Stomach smooth muscle (tissue), 2 donors: ENCODE data around the gene SGMS1.

Experiments
- H3K27ac ChIP-seq: one replicate; pipeline ENCODE4 v1.7.0; 2013; ENCODE audit warnings: mild to moderate bottlenecking, low read length, inconsistent platforms
- H3K27me3 ChIP-seq, 2 donors: one replicate each; pipeline ENCODE4 v1.7.0; 2013; ENCODE audit warnings: low read length in 2 of 2; ENCODE audit not compliant: insufficient read depth in 2 of 2, control insufficient read depth in 1 of 2
- H3K36me3 ChIP-seq, 2 donors: one replicate each; pipeline ENCODE4 v1.7.0; 2013; ENCODE audit warnings: low read length in 2 of 2; ENCODE audit not compliant: control insufficient read depth in 2 of 2, insufficient read depth in 2 of 2
- H3K4me1 ChIP-seq: one replicate; pipeline ENCODE4 v1.7.0; 2013; ENCODE audit warnings: low read length; ENCODE audit not compliant: control insufficient read depth, insufficient read depth
- H3K4me3 ChIP-seq, 2 donors: one replicate each; pipeline ENCODE4 v1.7.0; 2013; ENCODE audit warnings: low read length in 2 of 2
- H3K9ac ChIP-seq, 2 donors: one replicate each; pipeline ENCODE4 v1.7.0; 2013; ENCODE audit warnings: low read length in 2 of 2, mild to moderate bottlenecking in 1 of 2
- H3K9me3 ChIP-seq, 2 donors: one replicate each; pipeline ENCODE4 v1.7.0; 2013; ENCODE audit warnings: low read length in 2 of 2; ENCODE audit not compliant: control insufficient read depth in 2 of 2
- donor health status: healthy.
- donor health status: Pancreatic carcinoma.

Gene SGMS1

DNA sequence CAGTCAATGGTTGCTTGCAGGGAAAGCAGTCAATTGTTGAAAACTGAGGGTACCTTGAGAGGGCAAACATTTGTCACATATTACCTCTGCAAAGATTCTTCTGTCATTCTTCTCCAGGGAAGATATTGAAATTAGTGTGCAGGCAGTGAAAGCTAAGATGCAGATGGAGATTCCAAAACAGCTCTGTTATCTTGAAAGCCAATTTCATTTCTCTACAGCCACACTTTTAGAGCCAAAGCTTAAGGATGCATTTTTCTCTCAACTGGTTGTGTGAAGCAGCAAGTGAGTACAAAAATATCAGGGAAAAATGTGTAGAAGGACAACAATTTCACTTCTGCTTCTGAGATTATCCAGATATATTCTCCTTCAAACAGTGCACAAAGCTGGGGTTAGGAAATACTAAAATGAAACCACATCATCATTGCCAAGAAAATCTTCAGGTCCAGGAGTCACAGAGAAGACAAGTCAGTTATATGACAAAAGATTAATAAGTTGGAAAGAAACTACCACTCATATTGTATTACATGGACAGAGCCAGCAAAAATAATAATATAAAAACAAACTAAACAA is 16.3 kb downstream of the SGMS1 start:
- Histone ChIP-seq H3K4me1 (peaks cover 33% of the 10 kb centered on the region), H3K9me3 (no peaks in the 10 kb centered on the region), H3K36me3 (no peaks in the 10 kb centered on the region), H3K27ac (no peak overlapping the region), H3K27me3 (no peaks in the 10 kb centered on the region), H3K4me3 (peak overlapping the region in 1 of 2 donors; percentile 41), H3K9ac (no peak overlapping the region)

DNA sequence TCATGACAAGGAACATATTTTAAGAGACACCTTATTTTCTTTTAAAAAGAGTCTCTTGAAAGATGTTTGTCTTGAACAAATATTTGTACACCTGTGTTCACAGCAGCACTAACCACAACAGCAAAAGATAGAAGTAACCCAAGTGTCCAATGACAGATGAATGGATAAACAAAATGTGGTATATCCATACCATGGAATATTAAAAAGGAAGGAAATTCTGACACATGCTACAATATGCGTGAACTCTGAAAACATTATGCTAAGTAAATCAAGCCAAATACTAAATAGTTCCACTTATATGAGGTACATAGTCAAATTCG is 17.8 kb downstream of the SGMS1 start:
- no peak overlapping the region for H3K27ac ChIP-seq
- H3K4me1 ChIP-seq = peaks cover 25% of the 10 kb centered on the region
- H3K9ac ChIP-seq = no peak overlapping the region
- peak overlapping the region in 1 of 2 donors; percentile 8 for H3K4me3 ChIP-seq
- no peaks in the 10 kb centered on the region for H3K36me3 ChIP-seq
- H3K9me3 ChIP-seq = no peaks in the 10 kb centered on the region
- H3K27me3 ChIP-seq = no peaks in the 10 kb centered on the region

DNA sequence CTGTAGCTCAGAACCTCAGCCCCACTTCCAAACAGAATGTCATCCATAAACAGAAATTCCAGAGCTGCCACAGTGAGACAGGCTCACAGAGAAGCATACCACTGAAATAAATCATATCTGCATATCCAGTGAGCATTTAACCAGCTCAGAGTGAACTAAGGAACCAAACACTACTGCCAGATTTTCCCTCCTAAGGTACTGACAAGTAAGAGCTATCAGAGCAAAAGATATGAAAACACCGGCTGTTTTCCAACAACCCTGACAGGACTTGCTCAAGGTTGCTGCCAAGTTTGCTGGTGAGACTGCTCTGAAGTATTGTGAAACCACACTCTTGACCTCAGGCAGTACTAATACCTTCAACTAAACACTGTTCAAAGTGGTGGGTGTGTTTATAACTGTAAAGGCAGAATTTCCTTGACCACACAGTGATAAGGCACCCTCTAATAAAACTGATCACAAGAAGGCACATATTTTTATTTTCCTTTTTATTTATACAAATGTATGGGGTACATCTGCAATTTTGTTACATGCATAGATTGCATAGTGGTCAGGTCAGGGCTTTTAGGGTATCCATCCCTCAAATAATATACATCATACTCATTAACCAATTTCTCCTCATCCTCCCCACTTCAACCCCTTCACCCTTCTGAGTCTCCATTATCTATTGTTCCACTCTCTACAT is 18.3 kb downstream of the SGMS1 start:
- no peaks in the 10 kb centered on the region for H3K9me3 ChIP-seq
- H3K36me3 ChIP-seq = no peaks in the 10 kb centered on the region
- H3K27me3 ChIP-seq = no peaks in the 10 kb centered on the region
- H3K4me1 ChIP-seq = peaks cover 20% of the 10 kb centered on the region
- H3K9ac ChIP-seq = no peak overlapping the region
- peak overlapping the region; percentile 47 for H3K27ac ChIP-seq
- peak overlapping the region; percentile 21 to 36 for H3K4me3 ChIP-seq

DNA sequence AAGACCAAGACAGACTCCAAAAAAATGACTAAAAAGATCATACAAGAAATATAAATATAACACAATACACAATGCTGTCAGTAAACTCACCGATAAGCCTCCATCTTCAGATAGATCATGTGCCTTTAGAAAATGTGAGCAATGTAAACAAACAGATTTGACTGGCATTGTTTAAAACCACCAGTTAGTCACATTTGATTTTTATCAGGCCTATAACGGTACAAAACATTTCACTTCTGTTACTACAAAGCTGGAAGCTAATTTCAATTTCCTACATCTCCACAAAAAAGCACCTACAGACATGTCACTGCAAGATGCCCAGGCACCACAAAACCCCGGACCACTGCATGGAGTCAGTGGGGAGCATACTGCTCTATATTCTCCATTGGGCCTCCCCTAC is 18.9 kb downstream of the SGMS1 start:
- Histone ChIP-seq H3K4me1 (peaks cover 14% of the 10 kb centered on the region), H3K36me3 (no peaks in the 10 kb centered on the region)

DNA sequence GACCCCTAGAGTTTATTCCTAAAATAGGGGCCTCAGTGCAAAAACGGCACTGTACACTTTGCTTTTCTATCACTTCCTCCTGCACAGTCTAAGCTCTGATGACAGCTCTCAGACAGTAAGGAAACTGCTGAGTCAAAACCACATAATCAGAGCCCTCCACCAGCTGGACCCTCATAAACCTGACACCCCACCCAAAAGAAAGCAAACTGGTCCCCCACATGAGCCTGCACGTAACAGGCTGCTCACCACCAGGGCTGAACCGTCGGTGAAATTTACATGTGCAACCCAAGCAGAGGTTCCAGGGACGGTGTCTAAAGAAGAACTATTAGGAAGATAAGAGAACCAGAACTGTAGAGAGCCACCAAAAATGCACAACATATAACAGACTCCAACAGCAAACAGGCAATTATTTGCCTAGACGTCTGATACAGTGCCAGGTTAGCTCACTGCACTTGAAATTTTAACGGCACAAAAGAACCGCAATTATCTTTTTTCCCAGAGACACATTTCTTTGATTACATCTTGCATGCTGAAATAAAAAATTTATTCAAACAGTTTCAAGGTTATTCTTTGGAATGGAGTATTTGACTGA is 19.6 kb downstream of the SGMS1 start:
- Histone ChIP-seq H3K27ac (no peak overlapping the region), H3K4me3 (peak overlapping the region; percentile 38 to 52), H3K27me3 (no peaks in the 10 kb centered on the region), H3K4me1 (peaks cover 12% of the 10 kb centered on the region), H3K9ac (no peak overlapping the region), H3K9me3 (no peaks in the 10 kb centered on the region), H3K36me3 (no peaks in the 10 kb centered on the region)

More for the DNA sequence above, 18.9 kb downstream of the SGMS1 start:
- Histone ChIP-seq H3K4me3 (peak overlapping the region; percentile 21 to 36), H3K9me3 (no peaks in the 10 kb centered on the region), H3K27me3 (no peaks in the 10 kb centered on the region), H3K27ac (peak overlapping the region; percentile 47), H3K9ac (no peak overlapping the region)

DNA sequence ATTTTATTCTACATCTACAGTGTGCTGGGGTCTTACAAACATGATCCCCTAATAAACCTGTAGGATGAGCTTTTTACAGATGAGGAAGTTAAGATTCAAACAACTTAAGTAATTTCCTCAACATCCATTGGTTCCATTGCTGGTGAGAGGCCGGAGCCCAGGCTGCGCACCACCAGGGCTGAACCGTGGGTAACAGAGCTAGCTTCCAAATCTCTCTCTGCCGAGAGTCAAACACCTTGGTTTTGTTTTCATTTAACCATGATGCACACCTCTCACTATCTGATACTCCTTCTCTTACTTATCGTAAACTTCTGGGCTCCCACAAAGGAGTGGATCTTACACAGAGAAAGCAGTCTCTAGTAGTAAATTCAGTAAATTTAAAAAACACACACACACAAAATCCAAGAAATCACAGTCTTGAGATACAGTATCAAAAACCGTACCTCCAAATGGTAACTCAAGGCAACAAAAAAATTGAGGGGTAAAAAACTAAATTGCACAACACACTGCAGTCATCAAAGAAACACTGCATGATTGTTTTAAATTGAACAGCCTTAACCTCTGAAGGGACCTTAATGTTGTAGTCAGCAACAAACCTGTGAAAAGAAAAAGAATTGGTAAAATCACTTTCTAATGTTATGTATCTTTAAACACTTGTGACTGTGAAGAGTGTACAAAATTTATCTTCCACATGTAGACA is 20.5 kb downstream of the SGMS1 start:
- H3K4me1 ChIP-seq = peaks cover 12% of the 10 kb centered on the region
- H3K4me3 ChIP-seq = no peak overlapping the region
- no peaks in the 10 kb centered on the region for H3K27me3 ChIP-seq
- H3K27ac ChIP-seq = peak overlapping the region; percentile 3
- peak overlapping the region in 1 of 2 donors; percentile 18 for H3K9ac ChIP-seq
- H3K36me3 ChIP-seq = no peaks in the 10 kb centered on the region
- no peaks in the 10 kb centered on the region for H3K9me3 ChIP-seq

DNA sequence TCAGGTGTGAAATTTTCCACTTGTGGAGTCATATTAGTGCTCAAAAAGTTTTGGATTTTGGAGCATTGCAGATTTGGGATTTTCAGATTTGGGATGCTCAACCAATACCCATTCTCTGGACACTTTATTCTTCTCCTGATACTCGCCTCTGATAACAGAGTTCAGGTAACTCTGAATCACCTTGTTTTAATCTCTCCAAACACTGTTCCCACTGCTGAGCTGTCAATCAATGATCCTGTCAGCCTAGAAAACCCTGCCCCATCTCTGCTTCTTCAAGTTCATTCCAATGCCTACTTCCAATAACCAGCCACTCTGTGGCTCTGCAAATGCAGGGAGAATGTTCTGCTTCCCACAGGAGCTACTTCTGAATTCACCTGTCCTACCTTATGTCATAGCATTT is 21.8 kb downstream of the SGMS1 start:
- Histone ChIP-seq H3K4me1 (peaks cover 12% of the 10 kb centered on the region), H3K9ac (no peak overlapping the region), H3K27ac (no peak overlapping the region), H3K4me3 (no peak overlapping the region), H3K9me3 (no peaks in the 10 kb centered on the region), H3K27me3 (no peaks in the 10 kb centered on the region), H3K36me3 (no peaks in the 10 kb centered on the region)

DNA sequence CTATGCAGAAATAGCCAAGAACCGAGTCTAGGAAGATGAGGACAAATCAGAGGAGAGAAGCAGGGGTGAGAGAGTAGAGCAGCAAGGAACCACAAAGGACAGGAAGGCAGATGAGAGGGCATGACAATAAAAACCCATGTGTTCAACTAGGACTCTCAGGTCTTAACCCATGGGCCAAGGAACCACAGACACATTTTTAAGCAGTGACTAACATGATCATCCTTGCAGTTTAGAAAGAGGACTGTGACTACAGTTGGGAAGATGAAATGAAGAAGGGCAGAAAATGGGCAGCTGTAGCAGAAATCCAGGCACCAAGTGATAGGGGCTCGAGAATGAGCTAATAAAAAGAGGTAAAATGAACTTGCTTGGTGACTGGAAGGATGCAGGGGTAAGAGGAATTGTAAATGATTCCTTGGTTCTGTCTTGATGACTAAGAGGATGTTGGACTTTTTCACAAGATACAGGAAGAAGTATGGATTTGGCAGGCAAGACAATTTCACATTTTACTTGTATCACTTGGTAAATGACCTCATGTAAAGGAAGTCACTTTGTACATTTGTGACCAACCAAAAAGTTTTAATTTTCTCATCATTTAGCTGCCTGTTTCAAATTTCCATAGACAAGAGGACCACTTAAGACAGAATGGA is 22.8 kb downstream of the SGMS1 start:
- H3K9ac ChIP-seq = no peak overlapping the region
- H3K27ac ChIP-seq = no peak overlapping the region
- H3K4me3 ChIP-seq = no peak overlapping the region
- peaks cover 12% of the 10 kb centered on the region for H3K4me1 ChIP-seq
- H3K27me3 ChIP-seq = no peaks in the 10 kb centered on the region
- no peaks in the 10 kb centered on the region for H3K36me3 ChIP-seq
- no peaks in the 10 kb centered on the region for H3K9me3 ChIP-seq

DNA sequence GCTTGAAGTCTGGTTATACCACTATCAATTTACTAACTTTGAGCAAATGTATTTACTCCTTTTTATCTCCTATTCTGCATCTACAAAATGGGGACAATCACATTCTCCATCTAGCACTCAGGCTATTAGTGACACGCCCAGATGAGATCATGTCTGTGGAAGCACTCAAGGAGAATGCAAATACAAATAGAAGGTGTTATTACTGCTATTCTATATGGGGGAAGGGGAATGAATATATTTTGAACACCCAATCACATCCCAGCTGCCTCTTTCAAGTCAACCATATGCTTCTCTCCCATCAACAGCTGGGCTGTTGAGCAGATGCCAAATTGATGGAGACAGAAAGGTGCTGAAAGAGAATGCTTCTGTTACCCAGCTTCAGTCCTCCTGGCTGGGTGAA is 23.5 kb downstream of the SGMS1 start:
- Histone ChIP-seq H3K4me1 (peaks cover 11% of the 10 kb centered on the region), H3K4me3 (no peak overlapping the region), H3K36me3 (no peaks in the 10 kb centered on the region), H3K27me3 (no peaks in the 10 kb centered on the region), H3K9ac (no peak overlapping the region), H3K27ac (no peak overlapping the region), H3K9me3 (no peaks in the 10 kb centered on the region)

DNA sequence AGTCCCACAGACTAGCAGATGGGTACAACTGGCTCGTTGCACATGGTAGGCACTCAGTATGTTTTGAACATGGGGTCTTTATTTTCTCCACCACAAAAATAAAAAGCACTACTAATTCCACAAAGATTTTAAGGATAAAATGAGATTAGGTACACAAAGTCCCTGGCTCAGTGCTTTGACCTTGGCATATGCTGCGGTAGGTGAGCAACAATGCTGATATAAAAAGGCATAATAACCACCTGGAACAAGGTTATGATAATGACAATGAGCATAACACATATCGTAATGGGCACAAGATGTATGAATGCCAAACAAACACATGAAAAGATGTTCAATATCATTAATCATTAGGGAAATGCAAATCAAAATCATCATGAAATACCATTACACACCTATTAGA is 26.9 kb downstream of the SGMS1 start:
- Histone ChIP-seq H3K36me3 (no peaks in the 10 kb centered on the region), H3K9me3 (no peaks in the 10 kb centered on the region), H3K27ac (no peak overlapping the region), H3K4me3 (no peak overlapping the region), H3K9ac (no peak overlapping the region), H3K27me3 (no peaks in the 10 kb centered on the region), H3K4me1 (no peaks in the 10 kb centered on the region)
